DOHH2 (cell line): Measurements from ENCODE around the gene PDRG1.

ENCODE experiments used
- CTCF ChIP-seq: fragments of 200-600 bp; sonication (generic); IDR thresholded peaks from one replicate; pipeline ENCODE4 v1.5.1; 2014; ENCODE audit warnings: antibody characterized with exemption, mild to moderate bottlenecking, low read depth, low read length; ENCODE audit not compliant: poor library complexity, severe bottlenecking
- EZH2phosphoT487 ChIP-seq: fragments of 200-600 bp; sonication (generic); IDR thresholded peaks from 2 replicates; pipeline ENCODE4 v1.6.1; 2017; ENCODE audit warnings: borderline replicate concordance, mild to moderate bottlenecking, antibody characterized with exemption, low read length, moderate library complexity, mixed read lengths

- TF ChIP-seq CTCF: no peak
- no peak for TF ChIP-seq EZH2phosphoT487
Measured at GRCh38 chr20:31934491-31934890, 17.4 kb downstream of the PDRG1 start.
